Tracheal epithelial cell (primary cell): ENCODE measurements around the gene COQ3. TPM values are rescaled to one million over a fixed set of nuclear protein-coding genes. Genes with fewer than 3 reads are reported as not detected.

ENCODE experiments used
- total RNA-seq: library from RNA; depleted of rRNA; stranded (reverse); fragments of >200 nt; gene quantifications from 2 replicates; pipeline ENCODE4 v1.2.1, GENCODE V29; 2014

COQ3 gene, protein sequence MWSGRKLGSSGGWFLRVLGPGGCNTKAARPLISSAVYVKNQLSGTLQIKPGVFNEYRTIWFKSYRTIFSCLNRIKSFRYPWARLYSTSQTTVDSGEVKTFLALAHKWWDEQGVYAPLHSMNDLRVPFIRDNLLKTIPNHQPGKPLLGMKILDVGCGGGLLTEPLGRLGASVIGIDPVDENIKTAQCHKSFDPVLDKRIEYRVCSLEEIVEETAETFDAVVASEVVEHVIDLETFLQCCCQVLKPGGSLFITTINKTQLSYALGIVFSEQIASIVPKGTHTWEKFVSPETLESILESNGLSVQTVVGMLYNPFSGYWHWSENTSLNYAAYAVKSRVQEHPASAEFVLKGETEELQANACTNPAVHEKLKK
- total RNA-seq: 7.5 and 7.7 TPM in 2 replicates

DNA sequence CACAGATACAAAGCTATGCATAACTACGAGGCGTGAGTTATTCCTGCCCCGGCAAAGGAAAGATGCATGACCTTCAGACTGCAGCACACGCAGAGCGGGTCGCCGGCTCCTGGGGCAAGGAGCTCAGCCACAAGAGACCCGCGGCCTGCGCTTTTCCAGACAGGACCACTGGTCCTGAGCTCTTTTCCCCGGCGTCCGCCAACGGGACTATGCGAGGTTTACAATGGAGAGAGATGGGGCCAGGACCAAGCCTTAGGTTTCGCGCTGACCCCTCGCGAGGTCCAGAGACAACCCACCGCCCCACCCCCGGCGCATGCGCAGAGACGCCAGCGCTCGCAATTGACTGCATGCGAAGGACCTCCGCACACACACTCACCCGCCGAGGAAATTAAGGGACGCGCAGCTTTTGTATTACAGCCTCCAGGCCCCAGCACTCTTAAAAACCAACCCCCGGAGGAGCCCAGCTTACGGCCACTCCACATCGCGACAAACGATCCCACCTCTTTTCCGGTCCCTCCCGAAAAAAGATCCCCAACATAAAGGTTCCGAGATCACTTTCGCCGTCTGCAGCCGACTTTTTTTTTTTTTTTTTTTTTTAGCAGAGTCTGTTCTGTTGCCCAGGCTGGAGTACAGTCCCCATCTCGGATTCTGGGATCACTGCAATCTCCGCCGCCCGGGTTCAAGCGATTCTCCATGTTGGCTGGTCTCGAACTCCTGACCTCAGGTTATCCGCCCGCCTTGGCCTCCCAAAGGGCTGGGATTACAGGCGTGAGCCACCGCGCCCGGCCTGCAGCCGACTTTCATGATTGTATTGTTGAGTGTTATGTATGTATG lies at the start of gene COQ3:
TSS of gene COQ3 (minus strand) at position 498 of the 834 bp plus-strand sequence. CDS start at position 482, 16 bp downstream.

DNA sequence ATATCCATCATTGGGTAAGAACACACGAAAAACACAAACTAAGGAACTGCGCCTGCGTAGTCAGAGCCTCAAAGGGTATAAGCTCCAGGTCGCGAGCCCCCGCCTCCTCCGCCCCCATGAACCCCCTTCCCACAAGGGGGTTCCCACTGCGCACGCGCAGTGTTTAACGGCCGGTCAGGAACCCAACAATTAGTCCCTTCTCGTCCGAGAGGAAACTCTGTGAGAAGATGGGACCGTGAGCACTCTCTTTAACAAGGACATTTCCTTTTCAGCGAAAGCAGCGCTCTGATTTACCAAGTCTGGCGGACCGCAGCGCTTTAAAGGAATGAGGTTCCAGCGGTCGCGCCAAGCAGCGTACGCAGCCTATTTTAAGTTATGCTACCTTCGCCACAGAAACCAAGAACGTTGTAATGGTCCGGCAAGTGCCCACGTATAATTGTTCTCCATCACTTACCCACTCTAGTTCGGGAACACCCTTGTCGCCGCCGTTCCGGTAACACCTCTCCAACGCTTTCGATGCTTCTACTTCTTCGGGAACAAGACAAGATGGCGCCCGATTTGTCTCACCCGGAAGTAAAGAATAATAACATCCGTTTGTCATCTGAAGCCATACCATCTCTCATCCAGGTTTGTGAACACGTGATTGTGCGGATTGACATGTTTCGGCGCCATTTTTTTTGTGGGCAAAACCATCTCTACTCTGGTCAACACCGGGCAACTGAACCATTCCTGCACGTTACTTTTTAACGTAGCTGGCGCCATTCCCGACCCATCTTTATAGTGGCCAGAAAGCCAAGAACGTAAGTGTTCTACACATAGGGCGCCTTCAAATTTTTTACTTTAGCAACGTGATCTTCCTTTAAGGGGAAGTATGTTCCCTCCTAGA lies 31.0 kb upstream of the COQ3 start, which contains the start of gene PNISR:
TSS of gene PNISR (minus strand) at position 548 of the 886 bp plus-strand sequence. CDS start 10,649 bp downstream, outside the sequence.

DNA sequence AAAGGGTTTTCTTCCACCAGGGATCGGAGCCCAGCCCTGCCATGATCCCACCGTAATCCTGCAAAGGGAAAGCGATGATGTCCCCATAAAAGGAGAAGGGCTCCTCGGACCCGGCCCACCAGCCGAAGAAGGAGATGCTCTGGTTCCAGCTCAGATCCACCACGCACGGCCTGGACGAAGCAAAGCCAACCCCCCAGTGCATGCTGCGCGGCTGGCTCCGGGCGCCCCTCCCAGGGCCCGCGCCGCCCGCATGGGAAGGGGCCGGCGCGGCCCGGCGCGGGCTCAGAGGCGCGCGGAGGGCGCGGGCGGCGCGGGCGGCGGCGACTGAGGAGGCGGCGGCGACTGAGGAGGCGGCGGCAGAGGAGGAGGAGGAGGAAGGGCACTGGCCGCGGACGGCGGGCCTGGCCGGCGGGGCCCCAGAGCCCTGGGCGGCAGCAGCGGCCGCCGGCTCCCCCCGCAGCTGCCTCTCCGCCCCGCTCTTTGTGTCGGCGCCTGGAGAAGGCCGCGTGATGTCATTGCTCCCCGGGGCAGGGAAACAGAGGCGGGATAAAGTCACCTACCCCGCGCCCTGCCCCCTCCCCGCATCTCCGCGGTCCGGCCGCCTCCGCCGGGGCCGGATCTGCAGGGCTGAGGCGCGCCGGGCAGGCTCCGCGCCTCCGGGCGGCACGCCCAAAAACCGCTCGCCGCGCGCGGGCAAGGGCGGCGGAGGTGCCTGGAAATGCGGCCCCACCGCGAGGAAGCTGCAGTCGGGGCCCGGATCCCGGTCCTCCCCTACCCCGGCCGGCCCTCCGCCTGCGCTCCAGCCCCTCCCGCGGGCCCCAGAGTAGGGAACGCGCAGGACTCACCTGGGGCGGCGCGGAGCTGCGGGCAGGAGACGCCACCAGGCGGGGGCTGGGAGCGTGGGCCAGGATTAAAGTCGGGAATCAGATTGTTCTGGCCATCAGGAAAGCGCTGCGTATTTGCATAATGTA lies 44.5 kb downstream of the COQ3 start, which contains the start of gene FAXC:
TSS of gene FAXC (minus strand) at position 504 of the 971 bp plus-strand sequence. CDS start at position 202, 302 bp downstream.

Other genes with a start within 250 kb of the COQ3 start
- gene FAXC, start 44.5 kb downstream of the COQ3 start, total RNA-seq: 3.6 and 5.1 TPM in 2 replicates
- 27.7 and 30.3 TPM in 2 replicates for gene PNISR, start 31.1 kb upstream of the COQ3 start, total RNA-seq
- 17.8 and 29.8 TPM in 2 replicates for gene USP45, start 121.2 kb upstream of the COQ3 start, total RNA-seq
- gene CCNC, start 174.5 kb upstream of the COQ3 start, total RNA-seq: 86.5 and 136 TPM in 2 replicates
- not detected in 2 replicates for gene PRDM13, start 212.6 kb upstream of the COQ3 start, total RNA-seq